GM18505 (cell line): ENCODE results near the gene ALOX15B.

Source experiments
- ATAC-seq: cut with Tn5 transposase; IDR thresholded peaks from one replicate; pipeline ENCODE4 v1.9.1; 2021; ENCODE audit not compliant: unreplicated experiment
- POLR2A ChIP-seq: IDR thresholded peaks from 4 replicates; pipeline ENCODE4 v1.6.1; 2011; ENCODE audit warnings: borderline replicate concordance; ENCODE audit not compliant: insufficient read depth, insufficient read length; ENCODE audit errors: extremely low read depth

The ALOX15B gene

DNA sequence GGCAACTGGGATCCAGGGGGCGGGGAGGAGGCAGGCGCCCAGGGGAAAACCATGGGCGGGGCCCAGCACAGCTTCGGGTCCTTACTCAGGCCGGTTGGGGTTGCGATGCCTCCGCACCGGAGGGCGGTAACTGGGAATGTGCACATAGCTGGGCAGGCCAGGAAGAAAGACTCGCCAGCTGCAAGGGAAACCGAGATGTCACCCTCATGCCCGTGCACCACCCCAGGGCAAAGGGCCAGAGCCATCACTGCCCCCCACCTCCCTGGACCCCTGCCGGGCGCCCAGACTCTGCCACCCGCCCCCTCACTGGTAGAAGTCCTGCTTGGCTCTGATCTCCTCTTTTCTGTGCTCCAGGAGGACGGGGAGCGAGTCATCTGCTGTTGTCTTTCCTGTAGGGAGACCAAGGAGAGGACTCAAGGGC lies 42.0 kb downstream of the ALOX15B start:
- TF ChIP-seq POLR2A, result no peak
- no peak for ATAC-seq

DNA sequence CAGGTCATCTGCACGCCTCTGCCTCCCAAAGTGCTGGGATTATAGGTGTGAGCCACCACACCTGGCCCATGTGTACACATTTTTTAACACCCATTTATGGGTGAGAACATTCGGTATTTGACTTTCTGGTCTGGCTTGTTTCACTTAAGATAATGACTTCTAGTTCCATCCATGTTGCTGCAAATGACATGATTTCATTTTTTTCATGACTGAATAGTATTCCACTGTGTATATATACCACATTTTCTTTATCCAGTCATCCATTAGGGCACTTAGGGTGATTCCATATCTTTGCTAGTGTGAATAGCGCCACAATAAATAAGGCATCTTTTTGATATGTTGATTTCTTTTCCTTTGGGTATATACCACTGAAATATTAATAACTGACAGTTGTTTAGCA lies 43.0 kb downstream of the ALOX15B start:
- TF ChIP-seq POLR2A, result no peak
- no peak for ATAC-seq

DNA sequence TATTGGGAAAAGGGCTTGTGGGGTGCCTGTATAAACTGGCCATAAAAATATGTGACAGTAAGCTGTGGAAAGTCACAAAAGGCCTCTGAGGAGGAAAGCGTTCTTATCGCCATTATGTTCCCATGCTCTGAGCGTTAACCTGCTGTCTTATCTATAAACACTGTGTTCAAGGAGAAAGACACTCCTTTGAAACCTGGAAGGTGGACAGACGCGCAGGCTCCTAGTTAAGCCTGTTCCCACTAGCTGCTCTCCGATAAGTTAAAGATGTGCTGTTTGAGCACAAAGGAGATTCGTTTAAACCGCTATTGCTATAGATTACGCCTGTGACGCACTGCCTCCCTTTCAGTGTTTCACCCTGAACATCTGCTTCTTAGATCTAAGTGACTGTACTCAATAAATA lies 43.4 kb downstream of the ALOX15B start:
- TF ChIP-seq POLR2A, result no peak
- ATAC-seq, result no peak

DNA sequence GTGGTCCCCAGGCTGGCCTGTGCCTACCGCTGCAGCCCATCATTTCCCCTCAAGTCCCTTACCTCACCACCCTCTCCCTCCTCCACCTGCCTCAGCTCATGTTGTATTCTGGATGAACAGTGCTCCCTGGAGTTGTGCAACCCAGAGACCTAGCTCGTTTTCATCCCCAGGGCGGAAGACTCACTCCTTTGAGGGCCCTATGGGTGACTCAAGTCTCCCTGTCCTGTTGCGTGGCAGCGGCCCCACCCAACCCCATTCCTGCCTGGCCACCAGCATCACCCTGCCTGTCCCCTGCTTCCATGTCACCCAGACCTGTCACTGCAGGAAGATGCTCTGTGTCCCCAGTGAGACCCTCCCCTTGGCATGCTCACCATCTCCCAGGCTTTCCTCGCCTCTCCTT lies 45.4 kb downstream of the ALOX15B start:
- no peak for ATAC-seq
- TF ChIP-seq POLR2A, result no peak

DNA sequence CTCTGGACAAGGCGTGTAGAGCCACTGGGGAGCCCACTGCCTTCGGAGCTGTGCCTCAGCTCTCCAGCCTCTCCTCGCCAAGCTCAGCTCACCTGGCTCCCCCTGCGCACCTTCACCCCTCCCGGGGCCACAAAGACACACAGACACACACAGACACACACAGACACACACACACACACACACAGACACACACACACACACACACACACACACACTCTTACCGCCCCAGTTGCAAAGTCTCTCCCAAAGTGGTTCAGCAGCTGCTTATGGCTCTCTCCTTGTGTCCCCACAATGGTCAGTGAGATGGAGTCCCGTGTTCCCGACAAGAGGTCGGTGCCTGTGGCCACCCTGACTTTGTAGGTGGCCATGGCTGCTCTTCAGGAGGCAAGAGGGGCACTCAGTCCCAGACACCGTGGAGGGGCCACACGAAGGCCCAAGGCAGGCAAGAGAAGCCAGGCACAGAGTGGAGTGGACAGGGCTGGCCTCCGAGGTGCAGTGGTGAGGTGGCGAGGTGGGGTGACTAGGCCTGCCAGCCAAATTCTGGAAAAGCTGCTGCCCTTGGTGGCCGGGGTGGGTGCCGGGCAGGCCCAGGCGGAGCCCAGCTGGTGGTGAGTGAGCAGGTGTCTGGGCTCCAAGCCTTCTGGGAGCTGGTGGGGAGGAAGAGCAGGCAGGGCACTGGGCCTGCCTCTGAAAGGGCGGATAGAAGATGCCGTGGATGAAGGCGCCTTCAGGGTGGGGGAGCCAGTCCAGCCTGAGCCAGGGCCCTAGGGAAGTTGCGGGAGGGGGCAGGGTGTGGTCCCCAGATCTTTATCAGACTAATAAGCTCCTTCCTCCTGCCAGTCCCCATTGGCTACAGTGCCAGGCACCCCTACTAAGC lies 48.5 kb downstream of the ALOX15B start, which contains the start of gene ALOX12B:
Gene ALOX12B, minus strand, starts transcription at position 642 of the 877 bp plus-strand sequence. Its CDS starts 274 bp downstream, at position 368.
- TF ChIP-seq POLR2A, result no peak
- ATAC-seq, result no peak

DNA sequence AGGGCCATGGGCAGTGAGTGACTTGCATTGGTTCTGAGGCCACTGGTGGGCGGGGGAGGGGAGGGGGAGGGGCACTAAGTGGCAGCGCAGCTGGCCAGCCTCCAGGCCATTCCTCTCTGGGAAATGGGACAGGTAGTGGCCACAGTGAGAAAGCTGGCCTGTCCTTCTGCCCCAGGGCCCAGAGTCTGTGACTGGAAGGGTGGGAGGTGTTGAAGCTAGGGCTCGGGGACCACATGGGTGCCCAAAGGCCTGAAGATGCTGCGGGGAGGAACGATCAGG lies 49.0 kb downstream of the ALOX15B start:
- no peak for TF ChIP-seq POLR2A
- no peak for ATAC-seq

DNA sequence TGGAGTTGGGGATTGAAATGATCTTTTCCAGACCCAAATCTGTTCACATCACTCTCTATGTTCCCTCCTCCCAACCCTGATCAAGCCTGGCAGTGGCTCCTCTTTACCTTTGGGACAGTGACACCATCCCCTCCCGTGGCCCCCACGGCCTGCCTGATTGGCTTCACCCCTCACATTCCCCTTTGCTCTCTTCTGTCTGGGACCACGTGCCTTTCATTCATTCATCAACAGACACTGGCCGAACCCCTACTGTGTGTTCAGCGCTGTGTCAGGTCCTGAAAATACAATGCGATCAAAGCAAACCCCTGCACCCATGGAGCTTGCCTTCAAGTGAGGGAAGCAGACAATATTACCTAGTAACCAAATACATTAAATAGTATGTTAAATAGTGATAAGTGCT lies 50.9 kb downstream of the ALOX15B start:
- no peak for TF ChIP-seq POLR2A
- ATAC-seq, result no peak

DNA sequence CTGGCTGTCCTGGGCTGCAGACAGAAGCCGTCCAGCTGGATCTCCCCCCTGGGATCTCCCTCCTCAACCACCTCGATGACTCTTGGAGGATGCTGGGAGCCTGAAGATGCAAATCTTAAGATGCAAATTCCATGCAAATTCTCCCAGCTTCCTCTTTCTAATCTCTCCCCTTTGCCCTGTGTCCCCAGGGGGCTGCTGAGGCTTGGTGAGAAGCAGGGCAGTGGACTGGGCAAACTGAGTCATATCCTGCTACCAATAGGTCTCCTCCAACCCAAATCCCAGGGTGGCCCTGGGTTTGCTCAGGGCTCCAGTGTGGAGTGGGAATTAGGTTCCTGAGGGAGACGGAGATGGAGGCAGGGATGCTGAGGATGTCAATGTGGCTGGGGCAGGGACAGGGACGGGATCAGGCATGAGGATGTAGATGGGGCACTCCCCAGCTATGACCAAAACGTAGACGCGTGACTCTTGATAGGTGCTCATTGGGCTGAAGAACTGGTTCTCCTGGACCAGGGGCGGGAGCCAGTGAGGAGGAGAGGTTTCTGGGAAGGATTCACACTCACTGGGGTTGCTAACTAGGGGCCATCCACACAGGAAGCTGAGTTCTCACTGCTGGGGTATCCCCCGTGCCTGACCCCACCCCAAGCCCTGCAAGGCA lies 52.3 kb downstream of the ALOX15B start:
- peak; percentile 21 for TF ChIP-seq POLR2A
- no peak for ATAC-seq

DNA sequence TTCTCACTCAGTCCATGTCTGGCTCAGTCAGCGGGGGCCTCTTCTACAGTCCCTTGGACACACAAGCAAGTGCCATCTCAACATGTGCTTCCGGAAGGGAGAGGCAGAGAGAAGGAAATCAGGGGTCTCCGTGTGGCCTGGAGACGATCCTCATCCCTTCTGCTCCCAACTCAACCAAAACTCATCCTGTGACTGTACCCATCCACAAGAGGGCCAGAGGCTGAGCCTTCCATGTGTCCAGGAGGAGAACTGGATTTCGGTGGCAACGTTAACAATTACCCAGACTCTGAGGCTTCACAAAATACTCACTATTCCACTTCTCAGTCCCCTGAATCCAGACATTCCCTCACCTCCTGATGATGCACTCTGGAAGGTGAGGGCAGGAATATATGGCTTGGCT lies 56.5 kb downstream of the ALOX15B start:
- TF ChIP-seq POLR2A, result no peak
- no peak for ATAC-seq

DNA sequence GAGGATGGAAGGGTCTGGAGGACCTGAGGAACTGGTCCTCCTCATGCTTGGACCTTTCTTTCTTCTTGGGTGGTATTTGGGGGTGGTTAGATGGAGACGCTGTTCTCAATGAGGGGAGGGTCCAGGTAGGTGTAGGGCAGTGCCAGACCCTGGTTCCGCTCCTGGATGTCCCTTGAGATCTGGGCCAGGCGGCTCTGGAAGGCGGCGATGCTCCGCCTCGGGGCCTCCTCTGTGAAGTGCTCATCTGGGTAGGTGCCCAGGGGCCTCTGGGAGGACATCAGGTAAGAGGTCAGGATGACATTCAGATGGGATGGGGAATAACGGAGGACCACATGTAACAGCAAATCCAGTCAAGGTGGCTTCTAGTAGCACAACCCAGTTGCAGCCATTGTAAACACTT lies 57.7 kb downstream of the ALOX15B start:
- TF ChIP-seq POLR2A, result no peak
- no peak for ATAC-seq
